Measurements from ENCODE around the gene SAT2. TPM values are rescaled to one million over a fixed set of nuclear protein-coding genes. Genes with fewer than 3 reads are reported as not detected.

Gene SAT2
- total and polyA plus RNA-seq, 2 of the 13 experiments (the other 11 are each of a cell fraction or from before 2014, with no cell fraction given) = 37.6 to 93.7 TPM

DNA sequence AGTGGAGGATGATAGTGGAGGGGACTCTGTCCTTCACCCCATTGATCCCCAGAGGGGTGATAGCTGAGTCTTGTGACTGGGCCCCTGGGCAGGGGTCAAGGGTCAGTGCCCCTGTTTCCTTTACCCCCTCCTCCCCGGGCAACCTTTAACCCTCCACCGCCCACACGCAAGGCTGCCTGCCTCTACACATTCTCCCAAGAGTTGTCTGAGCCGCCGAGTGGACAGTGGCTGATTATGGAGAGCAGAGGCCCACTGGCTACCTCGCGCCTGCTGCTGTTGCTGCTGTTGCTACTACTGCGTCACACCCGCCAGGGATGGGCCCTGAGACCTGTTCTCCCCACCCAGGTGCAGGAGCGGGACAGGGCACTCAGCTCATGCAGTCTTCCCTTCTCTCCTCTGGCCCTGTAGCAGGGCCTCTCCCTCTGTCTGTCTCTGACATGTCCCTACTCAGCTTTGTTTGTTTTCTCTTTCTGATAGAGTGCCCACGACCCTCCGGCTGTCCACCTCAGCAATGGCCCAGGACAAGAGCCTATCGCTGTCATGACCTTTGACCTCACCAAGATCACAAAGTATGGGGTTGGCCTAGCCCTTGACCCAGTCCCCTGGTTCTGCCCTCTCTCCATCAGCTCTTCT lies 2.4 kb upstream of the SAT2 start, which contains the start of gene SHBG:
Gene SHBG, plus strand, starts transcription at position 197 of the 633 bp plus-strand sequence. Its CDS starts 38 bp downstream, at position 235.
- no peaks in the 10 kb centered on the region for H3K36me3 ChIP-seq (replicated peaks in 1 of 2; ENCODE audit: control insufficient read depth in 1 of 2, insufficient read depth in 2 of 2, low read length in 2 of 2)
- no TSS peak for BruUV-seq (replicated peaks)
- H3K4me2 ChIP-seq (ENCODE audit: low read depth, low read length) = peak within 1 kb of the TSS; percentile 86
- H2AFZ ChIP-seq (ENCODE audit: low read length) = no peak within 1 kb of the TSS
- H3K9me3 ChIP-seq (ENCODE audit: low read length) = no peaks in the 10 kb centered on the region
- peak within 1 kb of the TSS; percentile 25 for H3K27ac ChIP-seq (ENCODE audit: extremely low read length, insufficient read depth, low read length)
- in situ Hi-C loops (cut with HindIII; ENCODE audit: extremely low pct_ligation_motif_present, low pct_unique_long_range_greater_than_20kb) = loop anchor here (5.0 kb wide), 2 partner anchors 57 to 87 kb away; partner anchors contain the start of genes DNAH2, TP53 and WRAP53
- peaks cover 15% of the 10 kb centered on the region for H3K79me2 ChIP-seq (ENCODE audit: insufficient read depth, low read length)
- H3K27me3 ChIP-seq (ENCODE audit: control insufficient read depth in 1 of 2, insufficient read depth in 2 of 2, low read length in 2 of 2) = no peaks in the 10 kb centered on the region; a peak in 1 of 5 replicates
- intact Hi-C loops (cut with micrococcal nuclease; ENCODE audit: unreplicated experiment) = loop anchor here (5.0 kb wide), 2 partner anchors 42 to 57 kb away; partner anchors contain the start of genes TP53 and WRAP53
- FAIRE-seq (no peak), ATAC-seq (peak; percentile 15), DNase-seq (ENCODE audit: low spot score) (no peak)
- peaks cover 68% of the 10 kb centered on the region for H3K4me1 ChIP-seq (ENCODE audit: insufficient read depth, low read length)
- H4K20me1 ChIP-seq (ENCODE audit: insufficient read depth, low read length) = no peaks in the 10 kb centered on the region
- peak within 1 kb of the TSS; percentile 60 for H3K9ac ChIP-seq (ENCODE audit: insufficient read depth, low read depth, low read length)
- POLR2A ChIA-PET = interaction anchor here (1.1 to 4.4 kb wide), 8 partner anchors 12 to 226 kb away, joined by 4 to 56 read pairs (median 8); partner anchors contain the start of genes ATP1B2, CD68, FXR2 and MPDU1
- peak within 1 kb of the TSS; percentile 38 to 64 (median 39) for H3K4me3 ChIP-seq (replicated peaks in 1 of 3; ENCODE audit: insufficient read depth in 1 of 3, low read depth in 2 of 3, low read length in 3 of 3)
- WGBS (ENCODE audit: low lambda C conversion rate) = 0% methylated on average over 11 of the region's 13 CpGs
- CTCF ChIA-PET (ENCODE audit: low intra/inter-chr PET ratio, low total read pairs) = no interaction called here
- TF ChIP-seq GFI1 (CRISPR knock-in tag; IDR thresholded peaks at IDR 0.05; ENCODE audit: borderline replicate concordance) = 0 out of 2 replicates have a peak, but pooled peaks have one; percentile 25
- peak; percentile 74; the same call in 1 of the 2 replicates for TF ChIP-seq ZNF598 (CRISPR knock-in tag; IDR thresholded peaks at IDR 0.05; ENCODE audit: borderline replicate concordance)
- TF ChIP-seq FOXO1 (CRISPR knock-in tag; IDR thresholded peaks at IDR 0.05) = peak; percentile 35; the same call in 1 of the 2 replicates
- TF ChIP-seq, protein P1, sequence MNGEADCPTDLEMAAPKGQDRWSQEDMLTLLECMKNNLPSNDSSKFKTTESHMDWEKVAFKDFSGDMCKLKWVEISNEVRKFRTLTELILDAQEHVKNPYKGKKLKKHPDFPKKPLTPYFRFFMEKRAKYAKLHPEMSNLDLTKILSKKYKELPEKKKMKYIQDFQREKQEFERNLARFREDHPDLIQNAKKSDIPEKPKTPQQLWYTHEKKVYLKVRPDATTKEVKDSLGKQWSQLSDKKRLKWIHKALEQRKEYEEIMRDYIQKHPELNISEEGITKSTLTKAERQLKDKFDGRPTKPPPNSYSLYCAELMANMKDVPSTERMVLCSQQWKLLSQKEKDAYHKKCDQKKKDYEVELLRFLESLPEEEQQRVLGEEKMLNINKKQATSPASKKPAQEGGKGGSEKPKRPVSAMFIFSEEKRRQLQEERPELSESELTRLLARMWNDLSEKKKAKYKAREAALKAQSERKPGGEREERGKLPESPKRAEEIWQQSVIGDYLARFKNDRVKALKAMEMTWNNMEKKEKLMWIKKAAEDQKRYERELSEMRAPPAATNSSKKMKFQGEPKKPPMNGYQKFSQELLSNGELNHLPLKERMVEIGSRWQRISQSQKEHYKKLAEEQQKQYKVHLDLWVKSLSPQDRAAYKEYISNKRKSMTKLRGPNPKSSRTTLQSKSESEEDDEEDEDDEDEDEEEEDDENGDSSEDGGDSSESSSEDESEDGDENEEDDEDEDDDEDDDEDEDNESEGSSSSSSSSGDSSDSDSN (CRISPR knock-in tag; IDR thresholded peaks at IDR 0.05) = no peak; the same call in 1 of the 2 replicates
- TF ChIP-seq TSC22D2 (CRISPR knock-in tag; IDR thresholded peaks at IDR 0.05; ENCODE audit: borderline replicate concordance) = no peak
- peak in 1 of 2 experiments; percentile 63; a peak in 2 of 4 replicates for TF ChIP-seq EP300 (IDR thresholded peaks at IDR 0.05; ENCODE audit: low read depth in 2 of 2, low read length in 2 of 2)
- TF ChIP-seq EP300 (CRISPR knock-in tag; IDR thresholded peaks at IDR 0.05; ENCODE audit: borderline replicate concordance) = no peak
- peak; percentile 37; the same call in 1 of the 2 replicates for TF ChIP-seq DPF2 (CRISPR knock-in tag; IDR thresholded peaks at IDR 0.05; ENCODE audit: borderline replicate concordance, low read depth)
- no peak for TF ChIP-seq CBX1 (IDR thresholded peaks at IDR 0.05; ENCODE audit: low read depth)
- peak; percentile 91 for TF ChIP-seq ZNF652 (CRISPR knock-in tag; IDR thresholded peaks at IDR 0.05; ENCODE audit: borderline replicate concordance, low read depth)
- TF ChIP-seq, protein P2, sequence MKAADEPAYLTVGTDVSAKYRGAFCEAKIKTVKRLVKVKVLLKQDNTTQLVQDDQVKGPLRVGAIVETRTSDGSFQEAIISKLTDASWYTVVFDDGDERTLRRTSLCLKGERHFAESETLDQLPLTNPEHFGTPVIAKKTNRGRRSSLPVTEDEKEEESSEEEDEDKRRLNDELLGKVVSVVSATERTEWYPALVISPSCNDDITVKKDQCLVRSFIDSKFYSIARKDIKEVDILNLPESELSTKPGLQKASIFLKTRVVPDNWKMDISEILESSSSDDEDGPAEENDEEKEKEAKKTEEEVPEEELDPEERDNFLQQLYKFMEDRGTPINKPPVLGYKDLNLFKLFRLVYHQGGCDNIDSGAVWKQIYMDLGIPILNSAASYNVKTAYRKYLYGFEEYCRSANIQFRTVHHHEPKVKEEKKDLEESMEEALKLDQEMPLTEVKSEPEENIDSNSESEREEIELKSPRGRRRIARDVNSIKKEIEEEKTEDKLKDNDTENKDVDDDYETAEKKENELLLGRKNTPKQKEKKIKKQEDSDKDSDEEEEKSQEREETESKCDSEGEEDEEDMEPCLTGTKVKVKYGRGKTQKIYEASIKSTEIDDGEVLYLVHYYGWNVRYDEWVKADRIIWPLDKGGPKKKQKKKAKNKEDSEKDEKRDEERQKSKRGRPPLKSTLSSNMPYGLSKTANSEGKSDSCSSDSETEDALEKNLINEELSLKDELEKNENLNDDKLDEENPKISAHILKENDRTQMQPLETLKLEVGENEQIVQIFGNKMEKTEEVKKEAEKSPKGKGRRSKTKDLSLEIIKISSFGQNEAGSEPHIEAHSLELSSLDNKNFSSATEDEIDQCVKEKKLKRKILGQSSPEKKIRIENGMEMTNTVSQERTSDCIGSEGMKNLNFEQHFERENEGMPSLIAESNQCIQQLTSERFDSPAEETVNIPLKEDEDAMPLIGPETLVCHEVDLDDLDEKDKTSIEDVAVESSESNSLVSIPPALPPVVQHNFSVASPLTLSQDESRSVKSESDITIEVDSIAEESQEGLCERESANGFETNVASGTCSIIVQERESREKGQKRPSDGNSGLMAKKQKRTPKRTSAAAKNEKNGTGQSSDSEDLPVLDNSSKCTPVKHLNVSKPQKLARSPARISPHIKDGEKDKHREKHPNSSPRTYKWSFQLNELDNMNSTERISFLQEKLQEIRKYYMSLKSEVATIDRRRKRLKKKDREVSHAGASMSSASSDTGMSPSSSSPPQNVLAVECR (CRISPR knock-in tag; IDR thresholded peaks at IDR 0.05; ENCODE audit: borderline replicate concordance) = peak; percentile 58; the same call in 1 of the 2 replicates
- TF ChIP-seq MEIS1 (CRISPR knock-in tag; IDR thresholded peaks at IDR 0.05; ENCODE audit: borderline replicate concordance) = 0 out of 2 replicates have a peak, but pooled peaks have one; percentile 18
- TF ChIP-seq MIXL1 (CRISPR knock-in tag; IDR thresholded peaks at IDR 0.05) = no peak
- peak; percentile 47; the same call in 1 of the 2 replicates for TF ChIP-seq ZNF350 (CRISPR knock-in tag; IDR thresholded peaks at IDR 0.05; ENCODE audit: borderline replicate concordance, low read depth)

Data from HepG2 (cell line).